SK-N-SH treated with all-trans-retinoic acid at 6 μM for 48 hours (cell line): Measurements from ENCODE around the gene IL15RA.

ENCODE experiments used
- ATAC-seq: fragments of 200-7000 bp; cut with Tn5 transposase; 3 replicates; pipeline ENCODE4 v1.9.1; 2020; ENCODE audit warnings: mild to moderate bottlenecking, moderate library complexity
- ARNTL ChIP-seq: fragments of 450-650 bp; formaldehyde crosslinking; IDR thresholded peaks from 2 replicates; pipeline ENCODE4 v1.5.0; 2020; ENCODE audit warnings: low read depth, mild to moderate bottlenecking, moderate library complexity, borderline replicate concordance
- BACH2 ChIP-seq: fragments of 250-450 bp; sonication (Bioruptor Pico); IDR thresholded peaks from 2 replicates; pipeline ENCODE4 v1.9.0; 2021; ENCODE audit warnings: mild to moderate bottlenecking, borderline replicate concordance
- CREB5 ChIP-seq: fragments of 250-450 bp; sonication (Bioruptor Pico); IDR thresholded peaks from 2 replicates; pipeline ENCODE4 v1.5.1; 2020; ENCODE audit warnings: low read depth, mild to moderate bottlenecking, moderate library complexity
- CSDC2 ChIP-seq: fragments of 250-450 bp; sonication (Bioruptor Pico); IDR thresholded peaks from 2 replicates; pipeline ENCODE4 v1.5.0; 2020; ENCODE audit warnings: mild to moderate bottlenecking, moderate library complexity
- CSRNP3 ChIP-seq: fragments of 250-450 bp; sonication (Bioruptor Pico); IDR thresholded peaks from 2 replicates; pipeline ENCODE4 v1.5.1; 2021; ENCODE audit warnings: mild to moderate bottlenecking, moderate library complexity
- ESRRG ChIP-seq: fragments of 250-450 bp; sonication (Bioruptor Pico); IDR thresholded peaks from 2 replicates; pipeline ENCODE4 v1.6.1; 2021; ENCODE audit warnings: mild to moderate bottlenecking
- GLIS3 ChIP-seq: fragments of 250-450 bp; sonication (Bioruptor Pico); IDR thresholded peaks from 2 replicates; pipeline ENCODE4 v1.5.0; 2020; ENCODE audit warnings: mild to moderate bottlenecking, moderate library complexity
- OSR1 ChIP-seq: fragments of 250-450 bp; sonication (Bioruptor Pico); IDR thresholded peaks from 2 replicates; pipeline ENCODE4 v1.8.0; 2022; ENCODE audit warnings: moderate library complexity, mild to moderate bottlenecking, inconsistent platforms
- PATZ1 ChIP-seq: fragments of 250-450 bp; sonication (Bioruptor Pico); IDR thresholded peaks from 2 replicates; pipeline ENCODE4 v1.8.0; 2020; ENCODE audit warnings: mild to moderate bottlenecking, moderate library complexity, borderline replicate concordance
- POU6F1 ChIP-seq: fragments of 250-450 bp; sonication (Bioruptor Pico); IDR thresholded peaks from 2 replicates; pipeline ENCODE4 v1.8.0; 2021; ENCODE audit warnings: low read depth, mild to moderate bottlenecking, moderate library complexity, borderline replicate concordance
- RARB ChIP-seq: fragments of 250-450 bp; sonication (Bioruptor Pico); IDR thresholded peaks from 2 replicates; pipeline ENCODE4 v1.8.0; 2021; ENCODE audit warnings: mild to moderate bottlenecking, moderate library complexity
- SNAI2 ChIP-seq: fragments of 250-450 bp; sonication (Bioruptor Pico); IDR thresholded peaks from 2 replicates; pipeline ENCODE4 v1.5.0; 2020; ENCODE audit warnings: mild to moderate bottlenecking, moderate library complexity
- TCF4 ChIP-seq: fragments of 250-450 bp; sonication (Bioruptor Pico); IDR thresholded peaks from 2 replicates; pipeline ENCODE4 v1.8.0; 2021; ENCODE audit warnings: mild to moderate bottlenecking, moderate library complexity, borderline replicate concordance
- TOX ChIP-seq: fragments of 250-450 bp; sonication (Bioruptor Pico); IDR thresholded peaks from 2 replicates; pipeline ENCODE4 v1.8.0; 2021; ENCODE audit warnings: mild to moderate bottlenecking, moderate library complexity, borderline replicate concordance
- TSHZ2 ChIP-seq: fragments of 250-450 bp; sonication (Bioruptor Pico); IDR thresholded peaks from 2 replicates; pipeline ENCODE4 v1.5.0; 2020; ENCODE audit warnings: mild to moderate bottlenecking, moderate library complexity
- ZC3H10 ChIP-seq: fragments of 250-450 bp; sonication (Bioruptor Pico); IDR thresholded peaks from 2 replicates; pipeline ENCODE4 v1.5.1; 2021; ENCODE audit warnings: mild to moderate bottlenecking, moderate library complexity
- ZFP3 ChIP-seq: fragments of 250-450 bp; sonication (Bioruptor Pico); IDR thresholded peaks from 2 replicates; pipeline ENCODE4 v1.5.0; 2020; ENCODE audit warnings: mild to moderate bottlenecking, moderate library complexity
- ZFP30 ChIP-seq: fragments of 450-650 bp; formaldehyde crosslinking; IDR thresholded peaks from 2 replicates; pipeline ENCODE4 v1.5.0; 2022; ENCODE audit warnings: mild to moderate bottlenecking, moderate library complexity
- ZNF565 ChIP-seq: fragments of 450-650 bp; formaldehyde crosslinking; conservative IDR thresholded peaks from 2 replicates; pipeline ENCODE4 v1.5.0; 2020; ENCODE audit warnings: low read depth, mild to moderate bottlenecking, moderate library complexity
- ZNF70 ChIP-seq: fragments of 450-650 bp; formaldehyde crosslinking; IDR thresholded peaks from 2 replicates; pipeline ENCODE4 v1.5.0; 2020; ENCODE audit warnings: mild to moderate bottlenecking, moderate library complexity
- ZNF8 ChIP-seq: fragments of 450-650 bp; formaldehyde crosslinking; IDR thresholded peaks from 2 replicates; pipeline ENCODE4 v1.5.0; 2020; ENCODE audit warnings: mild to moderate bottlenecking, moderate library complexity

Gene IL15RA

GRCh38 chr10:6008497-6009142 lies 31.3 kb upstream of the IL15RA start:
- no peak for ATAC-seq
- TF ChIP-seq CSDC2 (CRISPR knock-in tag), result no peak
- no peak for TF ChIP-seq BACH2 (CRISPR knock-in tag)
- no peak for TF ChIP-seq GLIS3 (CRISPR knock-in tag)
- TF ChIP-seq RARB (CRISPR knock-in tag), result no peak
- TF ChIP-seq OSR1 (CRISPR knock-in tag), result no peak
- TF ChIP-seq ESRRG (CRISPR knock-in tag), result no peak
- TF ChIP-seq SNAI2, result no peak
- no peak for TF ChIP-seq TCF4 (CRISPR knock-in tag)
- no peak for TF ChIP-seq CREB5 (CRISPR knock-in tag)
- TF ChIP-seq ZFP3 (CRISPR knock-in tag), result no peak
- TF ChIP-seq ZNF8, result no peak
- TF ChIP-seq TSHZ2 (CRISPR knock-in tag), result no peak
- no peak for TF ChIP-seq ZNF565 (CRISPR knock-in tag)
- TF ChIP-seq PATZ1, result no peak
- no peak for TF ChIP-seq ZFP30 (CRISPR knock-in tag)
- TF ChIP-seq ARNTL (CRISPR knock-in tag), result no peak
- no peak for TF ChIP-seq POU6F1 (CRISPR knock-in tag)

GRCh38 chr10:6006991-6007390 lies 29.6 kb upstream of the IL15RA start:
- ATAC-seq, result no peak
- TF ChIP-seq TOX (CRISPR knock-in tag) (no peak), ZNF70 (no peak)

- no peak for TF ChIP-seq TCF4 (CRISPR knock-in tag)
- TF ChIP-seq TOX (CRISPR knock-in tag), result no peak
- no peak for TF ChIP-seq ZC3H10 (CRISPR knock-in tag)
- TF ChIP-seq RARB (CRISPR knock-in tag), result no peak
- no peak for TF ChIP-seq POU6F1 (CRISPR knock-in tag)
- no peak for TF ChIP-seq CSRNP3 (CRISPR knock-in tag)
- ATAC-seq, result no peak
Observed at GRCh38 chr10:6006546-6006945, 29.2 kb upstream of the IL15RA start.
